Measurements from ENCODE around the gene EFNA4.

DNA sequence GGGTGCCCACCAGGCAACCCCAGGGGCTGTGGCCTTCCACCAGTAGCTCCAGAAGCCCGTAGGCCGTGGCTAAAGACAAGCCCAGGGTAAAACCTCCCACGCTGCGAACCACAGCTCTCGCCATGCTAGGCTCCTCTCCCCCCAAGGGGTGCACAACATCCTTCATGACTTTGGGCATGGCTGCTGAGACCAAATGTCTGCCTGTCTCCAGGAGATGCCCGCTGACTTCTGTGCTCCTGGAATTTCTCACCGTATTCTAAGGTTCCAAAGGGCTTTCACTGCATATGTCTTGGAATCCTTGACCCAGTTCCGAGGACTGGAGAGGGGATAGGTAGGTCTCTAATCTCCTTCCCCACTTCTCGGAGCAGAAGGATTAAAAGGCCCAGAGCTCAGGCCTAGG lies 30.0 kb upstream of the EFNA4 start, which contains the start of the genes DCST1 and DCST2:
- no peak for TF ChIP-seq GATA2 (IDR thresholded peaks at IDR 0.05; ENCODE audit: low read depth, low read length)
- TF ChIP-seq GATA3 (IDR thresholded peaks at IDR 0.05; ENCODE audit: low read depth, low read length): no peak
